Trophoblast cell (in vitro differentiated cells and primary cell): ENCODE data around the gene FBXO2.

Experiments used
- DNase-seq, 2 donors: peaks; one replicate each; pipeline ENCODE4 v3.0.0-alpha.2; 2016
- H2AFZ ChIP-seq: 2 replicates; pipeline ENCODE4 v1.6.1; 2013; ENCODE audit warnings: low read length, moderate library complexity, mild to moderate bottlenecking; ENCODE audit not compliant: insufficient read depth, poor library complexity
- H2AK5ac ChIP-seq: 2 replicates; pipeline ENCODE4 v1.6.1; 2013; ENCODE audit warnings: mild to moderate bottlenecking, low read length
- H2BK120ac ChIP-seq: 2 replicates; pipeline ENCODE4 v1.6.1; 2013; ENCODE audit warnings: low read length, mild to moderate bottlenecking, moderate library complexity; ENCODE audit not compliant: insufficient read depth, poor library complexity
- H2BK12ac ChIP-seq: 2 replicates; pipeline ENCODE4 v1.6.1; 2013; ENCODE audit warnings: mild to moderate bottlenecking, low read length, moderate library complexity
- H2BK5ac ChIP-seq: 2 replicates; pipeline ENCODE4 v1.6.1; 2013; ENCODE audit warnings: low read length, low read depth, moderate library complexity, mild to moderate bottlenecking; ENCODE audit not compliant: poor library complexity
- H3K14ac ChIP-seq: 2 replicates; pipeline ENCODE4 v1.6.1; 2013; ENCODE audit warnings: mild to moderate bottlenecking, low read length
- H3K18ac ChIP-seq: 2 replicates; pipeline ENCODE4 v1.6.1; 2013; ENCODE audit warnings: mild to moderate bottlenecking, low read length
- H3K23ac ChIP-seq: 2 replicates; pipeline ENCODE4 v1.6.1; 2013; ENCODE audit warnings: low read length
- H3K27ac ChIP-seq: 2 replicates; pipeline ENCODE4 v1.5.1; 2013; ENCODE audit warnings: low read depth, mild to moderate bottlenecking, inconsistent platforms, low read length, moderate library complexity
- H3K27me3 ChIP-seq: 2 replicates; pipeline ENCODE4 v1.6.1; 2013; ENCODE audit warnings: inconsistent platforms, mild to moderate bottlenecking, low read length, moderate library complexity; ENCODE audit not compliant: insufficient read depth
- H3K36me3 ChIP-seq, 2 experiments: 1 replicate in 1 of 2; 2 replicates in 1 of 2; pipeline ENCODE4 v1.6.1; 2013; ENCODE audit warnings: low read length in 2 of 2, mild to moderate bottlenecking in 2 of 2, moderate library complexity in 1 of 2; ENCODE audit not compliant: insufficient read depth in 2 of 2, control insufficient read depth in 1 of 2
- H3K4ac ChIP-seq: 2 replicates; pipeline ENCODE4 v1.6.1; 2013; ENCODE audit warnings: low read depth, mild to moderate bottlenecking, low read length, moderate library complexity
- H3K4me1 ChIP-seq, 2 experiments: 1 replicate in 1 of 2; 2 replicates in 1 of 2; pipeline ENCODE4 v1.6.1; 2013; ENCODE audit warnings: low read length in 2 of 2, mild to moderate bottlenecking in 2 of 2, moderate library complexity in 1 of 2; ENCODE audit not compliant: insufficient read depth in 2 of 2, control insufficient read depth in 1 of 2
- H3K4me2 ChIP-seq: 2 replicates; pipeline ENCODE4 v1.6.1; 2013; ENCODE audit warnings: inconsistent platforms, mild to moderate bottlenecking, low read length, moderate library complexity
- H3K4me3 ChIP-seq: 2 replicates; pipeline ENCODE4 v1.5.1; 2013; ENCODE audit warnings: mild to moderate bottlenecking, low read depth, low read length, inconsistent platforms
- H3K79me1 ChIP-seq: one replicate; pipeline ENCODE4 v1.6.1; 2013; ENCODE audit warnings: low read length
- H3K79me2 ChIP-seq: 2 replicates; pipeline ENCODE4 v1.6.1; 2013; ENCODE audit warnings: low read length, mild to moderate bottlenecking; ENCODE audit not compliant: control insufficient read depth, insufficient read depth, poor library complexity
- H3K9ac ChIP-seq: 2 replicates; pipeline ENCODE4 v1.6.1; 2013; ENCODE audit warnings: mild to moderate bottlenecking, low read length
- H3K9me3 ChIP-seq: 2 replicates; pipeline ENCODE4 v1.6.1; 2013; ENCODE audit warnings: low read depth, mild to moderate bottlenecking, control low read depth, inconsistent platforms, low read length; ENCODE audit not compliant: insufficient read depth
- H4K12ac ChIP-seq: 2 replicates; pipeline ENCODE4 v1.6.1; 2013; ENCODE audit warnings: low read depth, mild to moderate bottlenecking, low read length, moderate library complexity
- H4K8ac ChIP-seq: 2 replicates; pipeline ENCODE4 v1.6.1; 2013; ENCODE audit warnings: low read depth, mild to moderate bottlenecking, low read length, moderate library complexity
- H4K91ac ChIP-seq: one replicate; pipeline ENCODE4 v1.6.1; 2013; ENCODE audit warnings: low read depth, mild to moderate bottlenecking, low read length, moderate library complexity
- WGBS: extraction: QIAGEN DNeasy Blood & Tissue Kit; methylation state at CpG from one replicate; pipeline ENCODE4 v1.1.7; 2013; ENCODE audit warnings: missing lambda C conversion rate; ENCODE audit not compliant: insufficient read length, insufficient coverage; ENCODE audit errors: extremely low coverage; 5-methylcytosine and 5-hydroxymethylcytosine counted together

The FBXO2 gene

GRCh38 chr1:11670747-11671146 lies 16.5 kb upstream of the FBXO2 start:
- no peak overlapping the region for H2BK12ac ChIP-seq
- no peak overlapping the region for H2BK5ac ChIP-seq
- H3K79me2 ChIP-seq, result no peaks in the 10 kb centered on the region
- H3K4me2 ChIP-seq, result no peak overlapping the region
- no peak overlapping the region for H3K23ac ChIP-seq
- no peaks in the 10 kb centered on the region for H3K79me1 ChIP-seq
- H3K9ac ChIP-seq, result peak overlapping the region; percentile 27
- H3K9me3 ChIP-seq, result no peaks in the 10 kb centered on the region
- H2BK120ac ChIP-seq, result no peak overlapping the region
- peaks cover 1 to 7% of the 10 kb centered on the region in 2 experiments for H3K4me1 ChIP-seq
- no peak overlapping the region for H2AFZ ChIP-seq
- no peak overlapping the region for H3K27ac ChIP-seq
- H3K36me3 ChIP-seq, result peaks cover 28 to 30% of the 10 kb centered on the region in 2 experiments
- no peak overlapping the region for H3K4ac ChIP-seq
- H3K27me3 ChIP-seq, result no peaks in the 10 kb centered on the region
- no peak overlapping the region for H3K4me3 ChIP-seq
- H3K14ac ChIP-seq, result no peak overlapping the region
- no CpG with 5 or more reads among the region's 6 CpGs for WGBS
- no peak overlapping the region for H3K18ac ChIP-seq
- H4K12ac ChIP-seq, result no peak overlapping the region
- no peak for DNase-seq
- no peak overlapping the region for H4K8ac ChIP-seq
- no peak overlapping the region for H2AK5ac ChIP-seq
- no peak overlapping the region for H4K91ac ChIP-seq

DNA sequence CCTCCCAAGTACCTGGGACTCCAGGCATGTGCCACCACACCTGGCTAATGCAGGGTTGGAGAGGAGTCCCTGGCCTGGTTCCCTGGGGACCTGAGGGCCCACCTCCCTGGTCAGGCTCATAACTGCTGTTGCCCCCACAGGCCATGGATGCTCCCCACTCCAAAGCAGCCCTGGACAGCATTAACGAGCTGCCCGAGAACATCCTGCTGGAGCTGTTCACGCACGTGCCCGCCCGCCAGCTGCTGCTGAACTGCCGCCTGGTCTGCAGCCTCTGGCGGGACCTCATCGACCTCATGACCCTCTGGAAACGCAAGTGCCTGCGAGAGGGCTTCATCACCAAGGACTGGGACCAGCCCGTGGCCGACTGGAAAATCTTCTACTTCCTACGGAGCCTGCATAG lies 14.3 kb upstream of the FBXO2 start:
- H3K9me3 ChIP-seq, result no peaks in the 10 kb centered on the region
- no peak overlapping the region for H4K91ac ChIP-seq
- no peak overlapping the region for H3K9ac ChIP-seq
- H2BK5ac ChIP-seq, result no peak overlapping the region
- peaks cover 4% of the 10 kb centered on the region for H3K79me1 ChIP-seq
- no peak overlapping the region for H4K12ac ChIP-seq
- peaks cover 11 to 14% of the 10 kb centered on the region in 2 experiments for H3K36me3 ChIP-seq
- H2BK120ac ChIP-seq, result no peak overlapping the region
- no peak overlapping the region for H3K14ac ChIP-seq
- no peaks in the 10 kb centered on the region for H3K79me2 ChIP-seq
- no peak overlapping the region for H2BK12ac ChIP-seq
- DNase-seq, result no peak
- H2AK5ac ChIP-seq, result no peak overlapping the region
- peaks cover 0 to 11% of the 10 kb centered on the region in 2 experiments for H3K4me1 ChIP-seq
- H4K8ac ChIP-seq, result no peak overlapping the region
- no peak overlapping the region for H3K27ac ChIP-seq
- no peak overlapping the region for H3K18ac ChIP-seq
- H2AFZ ChIP-seq, result no peak overlapping the region
- no peak overlapping the region for H3K4me2 ChIP-seq
- no peak overlapping the region for H3K4ac ChIP-seq
- H3K27me3 ChIP-seq, result no peaks in the 10 kb centered on the region
- WGBS, result no CpG with 5 or more reads among the region's 14 CpGs
- no peak overlapping the region for H3K23ac ChIP-seq
- no peak overlapping the region for H3K4me3 ChIP-seq

DNA sequence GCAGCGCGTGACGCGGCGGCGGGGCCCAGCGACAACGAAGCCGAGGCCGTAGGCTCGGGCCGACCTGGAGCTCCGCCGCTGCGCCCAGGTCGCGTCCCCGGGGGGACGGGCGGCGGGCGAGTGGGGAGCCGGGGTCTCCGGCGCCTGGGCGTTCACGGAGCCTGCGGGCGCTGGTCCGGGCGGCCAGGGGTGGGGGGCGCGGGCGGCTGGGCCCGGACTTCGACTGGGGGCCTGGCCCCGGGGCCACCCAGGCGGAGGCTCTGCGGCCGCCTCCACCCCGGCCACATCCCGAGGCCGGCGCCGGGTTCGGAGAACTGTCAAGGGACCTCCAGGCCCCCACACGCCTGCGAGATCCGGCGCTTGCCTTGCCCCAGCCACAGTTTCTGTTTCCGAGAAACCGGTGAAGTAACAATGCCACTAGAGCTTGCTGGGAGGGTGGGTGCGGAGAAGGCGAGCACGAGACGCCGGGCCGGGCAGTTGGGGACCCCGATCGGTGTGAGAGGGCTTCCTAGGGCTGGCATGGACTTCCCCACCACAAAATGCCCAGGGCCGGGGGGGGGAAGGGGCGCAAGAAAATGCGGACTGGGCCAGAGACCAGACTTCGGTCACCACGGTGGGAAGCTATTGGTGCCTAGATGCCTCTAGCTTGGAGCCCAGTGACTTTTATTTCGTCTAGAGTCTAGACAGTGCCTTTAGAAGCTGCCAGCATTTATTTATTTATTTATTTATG lies 10.3 kb upstream of the FBXO2 start:
- no peaks in the 10 kb centered on the region for H3K27me3 ChIP-seq

DNA sequence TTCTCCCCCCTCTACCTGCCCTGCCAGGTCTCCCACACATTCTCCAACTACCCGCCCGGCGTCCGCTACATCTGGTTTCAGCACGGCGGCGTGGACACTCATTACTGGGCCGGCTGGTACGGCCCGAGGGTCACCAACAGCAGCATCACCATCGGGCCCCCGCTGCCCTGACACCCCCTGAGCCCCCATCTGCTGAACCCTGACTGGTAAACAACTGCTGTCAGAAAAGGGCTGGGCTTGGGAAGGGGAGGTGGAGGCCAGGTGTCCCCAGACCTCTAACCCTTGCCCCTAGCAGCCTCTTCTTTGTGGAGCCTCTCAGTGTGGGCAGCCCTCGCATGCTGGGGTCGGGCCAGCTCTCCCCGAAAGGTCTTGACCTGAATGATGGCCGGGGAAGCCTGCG lies 6.9 kb upstream of the FBXO2 start:
- peaks cover 0 to 4% of the 10 kb centered on the region in 2 experiments for H3K4me1 ChIP-seq
- H2AK5ac ChIP-seq, result no peak overlapping the region
- no peak overlapping the region for H3K14ac ChIP-seq
- no peak overlapping the region for H4K12ac ChIP-seq
- H2BK12ac ChIP-seq, result no peak overlapping the region
- DNase-seq, result no peak
- H2BK120ac ChIP-seq, result no peak overlapping the region
- H4K91ac ChIP-seq, result no peak overlapping the region
- H3K9ac ChIP-seq, result no peak overlapping the region
- H3K9me3 ChIP-seq, result peaks cover 2% of the 10 kb centered on the region
- no peak overlapping the region for H3K27ac ChIP-seq
- no peaks in the 10 kb centered on the region for H3K79me2 ChIP-seq
- no peak overlapping the region for H3K4me2 ChIP-seq
- no peak overlapping the region for H3K4me3 ChIP-seq
- H3K36me3 ChIP-seq, result peaks cover 2 to 14% of the 10 kb centered on the region in 2 experiments
- H4K8ac ChIP-seq, result no peak overlapping the region
- H3K18ac ChIP-seq, result no peak overlapping the region
- WGBS, result no CpG with 5 or more reads among the region's 17 CpGs
- H3K79me1 ChIP-seq, result peaks cover 4% of the 10 kb centered on the region
- H2BK5ac ChIP-seq, result no peak overlapping the region
- no peak overlapping the region for H3K23ac ChIP-seq
- no peaks in the 10 kb centered on the region for H3K27me3 ChIP-seq
- H3K4ac ChIP-seq, result no peak overlapping the region
- H2AFZ ChIP-seq, result no peak overlapping the region

More for the DNA sequence above, 10.3 kb upstream of the FBXO2 start:
- Histone ChIP-seq H3K18ac (peak overlapping the region; percentile 66), H2BK5ac (no peak overlapping the region), H3K27ac (no peak overlapping the region), H2BK120ac (no peak overlapping the region), H2AFZ (peak overlapping the region; percentile 79), H2AK5ac (no peak overlapping the region), H3K14ac (peak overlapping the region; percentile 28), H2BK12ac (no peak overlapping the region), H3K4me2 (peak overlapping the region; percentile 64), H3K79me1 (peaks cover 4% of the 10 kb centered on the region), H3K4me3 (peak overlapping the region; percentile 65), H3K23ac (no peak overlapping the region), H3K79me2 (no peaks in the 10 kb centered on the region), H3K9me3 (no peaks in the 10 kb centered on the region), H3K9ac (no peak overlapping the region), H3K36me3 (peaks cover 2 to 11% of the 10 kb centered on the region in 2 experiments), H4K91ac (peak overlapping the region; percentile 50), H4K12ac (peak overlapping the region; percentile 64), H3K4me1 (peaks cover 0 to 4% of the 10 kb centered on the region in 2 experiments), H3K4ac (no peak overlapping the region), H4K8ac (peak overlapping the region; percentile 26)
- peak in 1 of 2 donors; percentile 50 for DNase-seq
- no CpG with 5 or more reads among the region's 66 CpGs for WGBS
